ENCODE measurements around the gene HOXC11.

HOXC11 gene

GRCh38 chr12:53972722-53973235 lies at the start of gene HOXC11:
Gene HOXC11 (plus strand): TSS chr12:53973126. CDS start chr12:53973242, 116 bp downstream.
- no peak for DNase-seq (ENCODE audit: low read depth in 2 of 2)

GRCh38 chr12:53924521-53925405 lies 48.2 kb upstream of the HOXC11 start:
- no peak for DNase-seq (ENCODE audit: low read depth in 2 of 2)

DNA sequence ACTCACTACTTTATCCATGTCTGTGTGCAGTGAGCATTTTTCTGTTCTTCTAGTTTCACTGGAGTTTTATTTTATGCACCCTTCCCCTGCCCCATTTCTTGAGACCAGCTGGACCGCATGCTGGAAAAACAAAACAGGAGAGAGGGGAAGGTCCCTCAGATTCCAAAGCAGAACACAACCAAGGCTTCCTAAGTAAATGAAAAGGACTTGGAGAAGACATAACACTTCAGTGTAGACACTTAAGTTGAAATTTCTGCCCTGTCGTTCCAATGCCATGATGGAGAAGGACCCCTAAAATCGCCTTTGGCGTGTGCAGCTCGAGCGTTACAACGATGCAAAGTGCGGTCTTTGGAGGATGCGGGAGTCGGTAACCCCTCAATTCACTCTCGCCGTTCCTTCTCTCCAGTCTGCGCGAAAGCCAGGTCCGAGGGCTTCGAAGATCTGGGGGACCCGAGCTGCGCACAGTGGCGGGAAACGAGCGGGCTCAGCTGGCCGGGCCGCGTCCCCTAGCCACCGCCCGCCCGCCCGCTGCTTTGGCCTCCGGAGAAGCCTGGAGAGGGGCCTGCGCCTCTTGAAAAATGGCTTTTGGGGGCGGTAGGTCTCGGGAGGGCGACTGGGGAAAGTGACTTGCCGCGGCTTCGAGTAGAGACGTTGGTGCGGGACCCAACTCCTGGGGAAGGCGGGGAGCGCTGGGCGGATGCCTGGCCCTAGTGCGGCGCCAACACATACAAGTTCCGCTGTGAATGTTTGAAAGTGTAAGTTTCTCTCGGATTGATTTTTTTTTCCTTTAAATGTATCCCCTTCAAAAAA lies 45.5 kb upstream of the HOXC11 start:
- DNase-seq (ENCODE audit: low read depth in 2 of 2) = no peak

- no peak for DNase-seq (ENCODE audit: low read depth in 2 of 2)
These were observed 44.7 kb upstream of the HOXC11 start for GRCh38 chr12:53928054-53928835.

- DNase-seq (ENCODE audit: low read depth in 2 of 2) = no peak
These were observed 43.4 kb upstream of the HOXC11 start for GRCh38 chr12:53929527-53929926.

DNA sequence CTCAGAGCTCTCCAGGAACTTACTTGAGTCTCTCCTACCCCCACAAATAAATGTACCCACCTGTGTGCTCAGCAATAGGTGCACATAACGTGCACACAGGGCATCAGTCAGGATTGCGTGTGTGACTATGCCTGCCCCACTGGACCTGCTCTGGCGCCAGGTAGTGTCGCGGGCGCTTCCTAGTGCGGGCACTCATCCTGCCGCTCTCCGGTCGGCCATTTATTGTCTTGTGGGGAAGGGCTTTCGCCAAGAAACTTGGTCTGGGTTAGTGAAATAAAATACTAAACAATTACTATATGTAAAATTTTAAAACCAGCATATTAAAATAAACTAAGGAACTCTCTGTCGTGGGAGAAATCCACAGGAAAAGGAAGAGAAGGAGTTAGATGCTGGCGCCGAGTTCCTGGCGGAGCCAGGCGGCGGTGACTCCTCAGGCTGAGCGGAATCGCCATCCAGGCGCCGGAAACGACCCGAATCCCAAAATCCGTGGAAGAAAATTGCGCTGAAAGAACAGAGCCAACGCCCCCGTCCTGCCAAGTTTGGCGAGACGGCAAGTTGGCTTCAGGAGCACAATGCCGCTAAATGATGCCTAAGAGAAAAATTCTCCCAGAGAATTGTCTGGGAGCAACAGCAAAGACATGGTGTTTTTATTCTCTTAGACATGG lies 42.2 kb upstream of the HOXC11 start:
- no peak for DNase-seq (ENCODE audit: low read depth in 2 of 2)

GRCh38 chr12:53931844-53932581 lies 40.9 kb upstream of the HOXC11 start:
- DNase-seq (ENCODE audit: low read depth in 2 of 2) = no peak

GRCh38 chr12:53932915-53933314 lies 40.0 kb upstream of the HOXC11 start:
- DNase-seq (ENCODE audit: low read depth in 2 of 2) = no peak

DNA sequence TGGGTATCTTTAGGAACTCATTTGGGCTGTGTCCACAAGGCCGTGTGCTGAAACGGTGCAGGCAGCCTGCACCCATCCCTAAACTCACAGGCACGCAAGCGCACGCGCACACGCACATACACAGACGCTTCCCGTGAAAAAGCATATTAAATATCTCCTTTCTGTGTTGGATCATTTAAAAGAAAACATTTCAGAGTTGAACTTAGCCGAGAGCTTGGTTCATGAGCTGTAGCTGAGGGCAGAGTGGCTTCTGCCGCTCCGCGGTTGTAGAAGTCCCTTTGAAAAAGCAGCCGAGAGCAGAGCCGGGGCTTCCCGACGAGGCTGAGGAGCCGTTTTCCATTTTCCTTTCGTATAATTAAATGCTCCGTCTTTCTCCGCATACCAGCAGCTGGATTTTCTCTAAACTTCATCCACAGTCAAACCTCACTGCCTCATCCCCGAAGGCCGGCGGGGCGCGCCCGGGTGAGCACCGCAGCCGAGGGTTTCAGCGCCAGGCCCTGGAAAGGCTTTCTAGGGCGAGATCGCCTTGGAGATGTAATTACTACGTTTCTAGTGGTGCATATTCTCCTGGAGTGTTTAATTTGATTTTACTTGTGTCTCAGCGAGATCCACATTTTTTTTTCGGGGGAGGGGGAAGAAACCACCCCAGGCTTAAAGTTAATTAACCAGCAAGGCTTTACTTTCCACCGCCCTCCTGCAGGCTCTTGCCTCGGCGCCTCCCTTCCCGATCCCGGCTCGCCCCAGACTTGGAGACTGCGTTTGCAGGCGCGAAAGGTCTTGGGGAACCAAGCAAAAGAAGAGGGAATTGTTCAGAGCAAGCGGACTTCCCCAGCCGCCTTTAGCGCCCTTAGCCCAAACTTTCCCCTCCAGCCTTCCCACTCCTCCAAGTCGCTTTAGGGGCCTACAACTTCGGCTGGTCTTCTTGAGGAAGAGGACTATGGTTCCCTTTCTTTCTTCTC lies 37.3 kb upstream of the HOXC11 start:
- DNase-seq (ENCODE audit: low read depth in 2 of 2) = no peak

- no peak for DNase-seq (ENCODE audit: low read depth in 2 of 2)
These were observed 35.8 kb upstream of the HOXC11 start for GRCh38 chr12:53937099-53937498.

- no peak for DNase-seq (ENCODE audit: low read depth in 2 of 2)
These were observed 35.2 kb upstream of the HOXC11 start for GRCh38 chr12:53937596-53938325.

- peak; percentile 17 to 45 for DNase-seq (ENCODE audit: low read depth in 2 of 2)
These were observed 34.4 kb upstream of the HOXC11 start, which contains the start of gene HOXC13 for GRCh38 chr12:53938326-53939140. Gene HOXC13 (plus strand): TSS chr12:53938831. CDS start chr12:53938907, 76 bp downstream.

DNA sequence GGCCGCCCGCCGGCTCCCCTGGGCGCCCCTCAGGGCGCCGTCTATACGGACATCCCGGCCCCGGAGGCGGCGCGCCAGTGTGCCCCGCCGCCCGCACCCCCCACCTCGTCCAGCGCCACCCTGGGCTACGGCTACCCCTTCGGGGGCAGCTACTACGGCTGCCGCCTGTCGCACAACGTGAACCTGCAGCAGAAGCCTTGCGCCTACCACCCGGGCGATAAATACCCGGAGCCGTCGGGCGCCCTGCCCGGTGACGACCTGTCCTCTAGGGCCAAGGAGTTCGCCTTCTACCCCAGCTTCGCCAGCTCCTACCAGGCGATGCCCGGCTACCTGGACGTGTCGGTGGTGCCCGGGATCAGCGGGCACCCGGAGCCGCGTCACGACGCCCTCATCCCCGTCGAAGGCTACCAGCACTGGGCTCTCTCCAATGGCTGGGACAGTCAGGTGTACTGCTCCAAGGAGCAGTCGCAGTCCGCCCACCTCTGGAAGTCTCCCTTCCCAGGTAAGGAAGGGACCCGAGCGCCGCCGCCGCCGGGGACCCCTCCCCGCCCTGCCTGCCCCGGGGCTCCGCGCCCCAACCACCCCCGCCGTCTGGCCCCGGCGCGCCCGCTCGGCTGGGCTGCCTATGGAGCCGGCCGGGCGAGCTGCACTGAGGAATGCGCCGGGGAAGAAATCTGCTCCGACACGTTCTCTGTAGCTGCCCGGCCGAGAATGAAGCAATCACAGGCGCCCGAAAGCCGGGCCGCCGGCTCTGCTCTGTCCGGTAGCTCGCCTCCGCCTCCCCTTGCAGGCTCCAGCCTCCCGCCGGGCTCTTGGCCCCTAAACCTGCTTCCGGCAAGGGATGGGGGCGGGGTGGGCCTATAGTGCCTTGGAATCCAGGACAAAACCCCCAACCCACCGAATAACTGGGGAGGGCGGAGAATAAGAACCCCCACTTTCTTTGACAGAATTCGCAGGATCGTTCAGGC lies 33.5 kb upstream of the HOXC11 start:
- DNase-seq (ENCODE audit: low read depth in 2 of 2) = no peak

DNA sequence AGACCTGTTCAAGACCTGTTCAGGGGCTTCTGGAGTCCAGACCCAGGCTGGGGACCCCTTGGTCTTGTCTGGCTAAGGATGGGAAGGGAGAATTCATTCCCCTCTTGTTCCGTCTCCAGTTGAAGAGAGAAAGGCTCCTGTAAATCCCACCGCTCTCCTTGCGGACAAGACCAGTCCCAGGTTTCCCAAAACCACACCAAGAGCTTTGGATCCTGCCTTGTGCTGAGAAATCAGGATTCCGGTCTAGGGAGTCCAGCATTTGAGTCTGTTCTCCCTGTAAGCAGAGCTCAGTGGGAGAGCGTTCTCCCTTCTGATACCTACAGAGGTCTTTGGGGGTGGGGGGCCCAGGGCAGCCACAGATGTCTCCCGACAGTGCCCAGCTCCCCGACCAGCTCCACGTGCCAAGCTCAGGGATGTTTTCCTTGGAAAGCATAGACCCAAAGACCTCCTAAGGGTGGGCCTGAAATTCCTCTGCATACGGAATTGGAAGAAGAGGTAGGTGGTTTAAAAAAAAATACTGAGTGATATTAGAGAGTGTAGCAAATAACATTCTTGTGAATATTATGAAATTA lies 32.4 kb upstream of the HOXC11 start:
- no peak for DNase-seq (ENCODE audit: low read depth in 2 of 2)

DNA sequence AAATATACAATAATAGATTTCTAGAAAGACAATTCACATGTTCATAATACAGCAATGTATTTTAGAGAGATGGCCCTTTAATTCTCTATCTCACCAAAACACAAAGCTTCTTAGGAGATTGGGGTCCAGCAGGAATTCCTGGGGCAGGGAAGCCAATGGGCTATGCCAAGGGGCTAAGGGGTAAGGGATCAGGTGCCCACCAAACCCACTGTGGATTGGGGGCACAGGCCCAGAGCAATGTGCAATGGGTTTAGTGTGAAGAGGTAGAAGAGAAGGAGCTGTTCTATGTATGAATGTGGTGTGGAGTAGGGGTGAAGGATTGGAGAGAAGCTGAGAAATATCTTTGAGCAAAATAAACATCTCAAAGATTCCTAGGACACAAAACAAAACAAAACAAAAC lies 31.7 kb upstream of the HOXC11 start:
- DNase-seq (ENCODE audit: low read depth in 2 of 2) = no peak

GRCh38 chr12:53941750-53942149 lies 31.2 kb upstream of the HOXC11 start:
- DNase-seq (ENCODE audit: low read depth in 2 of 2) = no peak
